Activated T-helper 1 cell treated with Interleukin-2 at 50 U/mL for 16 hours (primary cell): ENCODE measurements around the gene PLD6.

ENCODE experiments used
- DNase-seq: peaks from one replicate; pipeline ENCODE4 v3.0.0-alpha.2; 2020; ENCODE audit warnings: low read depth

The PLD6 gene

GRCh38 chr17:17227608-17228520 is 21.7 kb upstream of the PLD6 start:
- no peak for DNase-seq

GRCh38 chr17:17226451-17227265 is 20.5 kb upstream of the PLD6 start:
- no peak for DNase-seq

- DNase-seq, result no peak
Observed at GRCh38 chr17:17225901-17226300, 19.8 kb upstream of the PLD6 start.

- no peak for DNase-seq
Observed at GRCh38 chr17:17224137-17224536, 18.0 kb upstream of the PLD6 start.

- no peak for DNase-seq
Observed at GRCh38 chr17:17223736-17224135, 17.6 kb upstream of the PLD6 start.

GRCh38 chr17:17221329-17221728 is 15.2 kb upstream of the PLD6 start:
- no peak for DNase-seq

GRCh38 chr17:17220529-17220928 is 14.4 kb upstream of the PLD6 start:
- no peak for DNase-seq

- no peak for DNase-seq
Observed at GRCh38 chr17:17217995-17218394, 11.9 kb upstream of the PLD6 start.

GRCh38 chr17:17216776-17217175 is 10.6 kb upstream of the PLD6 start:
- DNase-seq, result no peak

GRCh38 chr17:17216236-17216635 is 10.1 kb upstream of the PLD6 start:
- no peak for DNase-seq

- DNase-seq, result no peak
Observed at GRCh38 chr17:17215575-17215974, 9.4 kb upstream of the PLD6 start.

GRCh38 chr17:17214646-17215436 is 8.7 kb upstream of the PLD6 start:
- no peak for DNase-seq

GRCh38 chr17:17213775-17214174 is 7.6 kb upstream of the PLD6 start:
- no peak for DNase-seq

GRCh38 chr17:17207998-17208397 is 1.9 kb upstream of the PLD6 start:
- no peak for DNase-seq

GRCh38 chr17:17206913-17207335 is 791 bp upstream of the PLD6 start:
- DNase-seq, result no peak

GRCh38 chr17:17205368-17206123 is 587 bp downstream of the PLD6 start:
- DNase-seq, result peak; percentile 43

GRCh38 chr17:17204635-17205231 is 1.4 kb downstream of the PLD6 start:
- DNase-seq, result no peak

GRCh38 chr17:17204041-17204591 is 2.0 kb downstream of the PLD6 start:
- no peak for DNase-seq

GRCh38 chr17:17203173-17203730 is 2.9 kb downstream of the PLD6 start:
- DNase-seq, result no peak

GRCh38 chr17:17201907-17202306 is 4.2 kb downstream of the PLD6 start:
- no peak for DNase-seq
